OCI-LY1 (cell line): ENCODE data around the gene THOC2.

ENCODE experiments used
- EZH2 ChIP-seq: fragments of 200-600 bp; sonication (generic), shearing (Covaris generic); IDR thresholded peaks from 2 replicates; pipeline ENCODE4 v1.8.0; 2017; ENCODE audit warnings: borderline replicate concordance, mixed run types, mild to moderate bottlenecking, antibody characterized with exemption, low read length, moderate library complexity, mixed read lengths
- TF ChIP-seq, protein P1 (sequence below): fragments of 200-600 bp; sonication (generic), shearing (Covaris generic); IDR thresholded peaks from 2 replicates; pipeline ENCODE4 v1.5.1; 2017; ENCODE audit warnings: mild to moderate bottlenecking, antibody characterized with exemption, low read length, moderate library complexity, mixed read lengths

DNA sequence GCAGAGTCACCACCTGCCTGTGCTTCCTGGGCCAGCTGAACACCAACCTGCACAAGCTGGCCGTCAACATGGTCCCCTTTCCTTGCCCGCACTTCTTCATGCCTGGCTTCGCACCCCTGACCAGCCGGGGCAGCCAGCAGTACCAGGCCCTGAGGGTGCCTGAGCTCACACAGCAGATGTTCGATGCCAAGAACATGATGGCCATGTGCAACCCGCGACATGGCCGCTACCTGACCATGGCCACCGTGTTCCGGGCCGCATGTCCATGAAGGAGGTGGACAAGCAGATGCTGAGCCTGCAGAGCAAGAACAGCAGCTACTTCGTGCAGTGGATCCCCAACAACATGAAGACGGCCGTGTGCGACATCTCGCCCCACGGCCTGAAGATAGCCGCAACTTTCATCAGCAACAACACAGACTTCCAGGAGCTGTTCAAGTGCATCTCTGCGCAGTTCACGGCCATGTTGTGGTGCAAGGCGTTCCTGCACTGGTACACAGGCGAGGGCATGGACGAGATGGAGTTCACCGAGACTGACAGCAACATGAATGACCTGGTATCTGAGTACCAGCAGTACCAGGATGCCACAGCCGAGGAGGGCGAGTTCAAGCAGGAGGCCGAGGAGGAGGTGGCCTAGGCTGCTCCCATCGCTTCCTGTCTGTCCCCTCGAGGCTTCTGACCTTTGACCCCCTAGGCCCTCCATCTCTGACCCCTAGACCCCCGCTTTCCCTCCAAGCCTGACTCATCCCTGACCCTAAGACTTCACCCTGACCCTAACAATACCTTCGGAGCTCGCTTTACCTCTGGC, 170.3 kb downstream of the THOC2 start:
- TF ChIP-seq, protein P1, sequence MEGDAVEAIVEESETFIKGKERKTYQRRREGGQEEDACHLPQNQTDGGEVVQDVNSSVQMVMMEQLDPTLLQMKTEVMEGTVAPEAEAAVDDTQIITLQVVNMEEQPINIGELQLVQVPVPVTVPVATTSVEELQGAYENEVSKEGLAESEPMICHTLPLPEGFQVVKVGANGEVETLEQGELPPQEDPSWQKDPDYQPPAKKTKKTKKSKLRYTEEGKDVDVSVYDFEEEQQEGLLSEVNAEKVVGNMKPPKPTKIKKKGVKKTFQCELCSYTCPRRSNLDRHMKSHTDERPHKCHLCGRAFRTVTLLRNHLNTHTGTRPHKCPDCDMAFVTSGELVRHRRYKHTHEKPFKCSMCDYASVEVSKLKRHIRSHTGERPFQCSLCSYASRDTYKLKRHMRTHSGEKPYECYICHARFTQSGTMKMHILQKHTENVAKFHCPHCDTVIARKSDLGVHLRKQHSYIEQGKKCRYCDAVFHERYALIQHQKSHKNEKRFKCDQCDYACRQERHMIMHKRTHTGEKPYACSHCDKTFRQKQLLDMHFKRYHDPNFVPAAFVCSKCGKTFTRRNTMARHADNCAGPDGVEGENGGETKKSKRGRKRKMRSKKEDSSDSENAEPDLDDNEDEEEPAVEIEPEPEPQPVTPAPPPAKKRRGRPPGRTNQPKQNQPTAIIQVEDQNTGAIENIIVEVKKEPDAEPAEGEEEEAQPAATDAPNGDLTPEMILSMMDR, result no peak
- TF ChIP-seq EZH2, result no peak
